CD4-positive, alpha-beta T cell (primary cell): ENCODE data around the gene ISLR2. TPM values are rescaled to one million over a fixed set of nuclear protein-coding genes. Genes with fewer than 3 reads are reported as not detected.
"Not testable (repeated sequence)": the region's sequence is repeated elsewhere in the genome, so short reads cannot be mapped to it uniquely, and the experiment has no call there.

ENCODE experiments used
- ATAC-seq: fragments of 200-7000 bp; cut with Tn5 transposase; one replicate; pipeline ENCODE4 v1.10.0; 2022; ENCODE audit warnings: mild to moderate bottlenecking; ENCODE audit not compliant: poor library complexity
- CTCF ChIA-PET: fragments of 350-600 bp; sonication (Branson Sonifier 250); formaldehyde crosslinking; loops from one replicate; lab custom pipeline; 2021; ENCODE audit warnings: antibody characterized with exemption, inconsistent platforms; lab: Charles Lee
- POLR2A ChIA-PET: fragments of 350-600 bp; sonication (Branson Sonifier 250); formaldehyde crosslinking; loops from one replicate; lab custom pipeline; 2021; ENCODE audit warnings: antibody characterized with exemption, inconsistent platforms; lab: Charles Lee
- DNase-seq, 14 experiments: peaks; one replicate each; pipeline ENCODE4 v3.0.0-alpha.2; 2013 to 2020; ENCODE audit warnings: mixed read lengths in 2 of 14
- H3K27ac ChIP-seq, 2 donors: one replicate each; pipeline versions ENCODE4 v1.5.1 to v1.7.0; 2013; ENCODE audit warnings: low read length in 2 of 2, low read depth in 1 of 2, mild to moderate bottlenecking in 1 of 2
- H3K27me3 ChIP-seq, 2 experiments: 1 replicate in 1 of 2; 2 replicates in 1 of 2; pipeline versions ENCODE4 v1.6.1 to v1.7.0; 2013; ENCODE audit warnings: low read length in 2 of 2, control low read depth in 1 of 2, mild to moderate bottlenecking in 1 of 2, moderate library complexity in 1 of 2; ENCODE audit not compliant: insufficient read depth in 2 of 2, control insufficient read depth in 1 of 2
- H3K36me3 ChIP-seq: one replicate; pipeline ENCODE4 v1.6.1; 2013; ENCODE audit warnings: low read length, control low read depth; ENCODE audit not compliant: insufficient read depth
- H3K4me1 ChIP-seq: one replicate; pipeline ENCODE4 v1.6.1; 2013; ENCODE audit warnings: low read length, control low read depth; ENCODE audit not compliant: insufficient read depth
- H3K4me3 ChIP-seq: one replicate; pipeline ENCODE4 v1.5.1; 2013; ENCODE audit warnings: mild to moderate bottlenecking, low read length, moderate library complexity
- H3K9me3 ChIP-seq, 2 experiments: 1 replicate in 1 of 2; 2 replicates in 1 of 2; pipeline versions ENCODE4 v1.6.1 to v1.7.0; 2013; ENCODE audit warnings: low read length in 2 of 2, mild to moderate bottlenecking in 2 of 2, control low read depth in 1 of 2, moderate library complexity in 1 of 2; ENCODE audit not compliant: control insufficient read depth in 1 of 2, insufficient read depth in 1 of 2
- H3K27ac Mint-ChIP-seq: one replicate; pipeline ENCODE4 v1.8.0; 2020; ENCODE audit warnings: mixed read lengths
- H3K27me3 Mint-ChIP-seq: one replicate; pipeline ENCODE4 v1.8.0; 2021; ENCODE audit warnings: mixed read lengths
- H3K36me3 Mint-ChIP-seq: one replicate; pipeline ENCODE4 v1.8.0; 2021; ENCODE audit warnings: low read depth, mixed read lengths
- H3K4me1 Mint-ChIP-seq: one replicate; pipeline ENCODE4 v1.8.0; 2021; ENCODE audit warnings: low read depth, mixed read lengths
- H3K4me3 Mint-ChIP-seq: one replicate; pipeline ENCODE4 v1.8.0; 2020; ENCODE audit warnings: mild to moderate bottlenecking, mixed read lengths
- H3K9me3 Mint-ChIP-seq: one replicate; pipeline ENCODE4 v1.8.0; 2020; ENCODE audit warnings: mixed read lengths
- intact Hi-C, 2 experiments: fragments of 100-400 bp; cut with DNase I in 1 of 2; cut with micrococcal nuclease in 1 of 2; formaldehyde crosslinking; loops; one replicate each; pipeline versions ENCODE4 v1.15.1 to v1.9.0; 2023 to 2025; cut with DNase I, micrococcal nuclease
- total RNA-seq, 174 experiments: library from RNA in 2 of 174; stranded (reverse) in 2 of 174; gene quantifications; one replicate each; pipeline ENCODE4 v1.2.3 and lab custom pipeline; 2021 to 2026
- TF ChIP-seq, protein P1 (sequence below): fragments of 200-600 bp; IDR thresholded peaks from one replicate; pipeline ENCODE4 v1.8.0; 2022; ENCODE audit warnings: antibody characterized with exemption, mild to moderate bottlenecking

ISLR2 gene
- total RNA-seq, 2 experiments from 2014 or later, result not detected

GRCh38 chr15:74157868-74158827 is 27.8 kb downstream of the ISLR2 start:
- ATAC-seq (no peak), DNase-seq (no peak)
- Histone ChIP-seq H3K36me3 (no peaks in the 10 kb centered on the region), H3K27me3 (peaks cover 0 to 3% of the 10 kb centered on the region in 2 experiments), H3K27ac (no peak overlapping the region), H3K9me3 (no peaks in the 10 kb centered on the region), H3K4me1 (no peaks in the 10 kb centered on the region), H3K4me3 (no peak overlapping the region)
- Mint-ChIP-seq H3K4me3 (no peak overlapping the region), H3K27ac (no peak overlapping the region), H3K27me3 (peaks cover 16% of the 10 kb centered on the region), H3K9me3 (no peaks in the 10 kb centered on the region), H3K36me3 (no peaks in the 10 kb centered on the region), H3K4me1 (peaks cover 18% of the 10 kb centered on the region)
- TF ChIP-seq, protein P1, sequence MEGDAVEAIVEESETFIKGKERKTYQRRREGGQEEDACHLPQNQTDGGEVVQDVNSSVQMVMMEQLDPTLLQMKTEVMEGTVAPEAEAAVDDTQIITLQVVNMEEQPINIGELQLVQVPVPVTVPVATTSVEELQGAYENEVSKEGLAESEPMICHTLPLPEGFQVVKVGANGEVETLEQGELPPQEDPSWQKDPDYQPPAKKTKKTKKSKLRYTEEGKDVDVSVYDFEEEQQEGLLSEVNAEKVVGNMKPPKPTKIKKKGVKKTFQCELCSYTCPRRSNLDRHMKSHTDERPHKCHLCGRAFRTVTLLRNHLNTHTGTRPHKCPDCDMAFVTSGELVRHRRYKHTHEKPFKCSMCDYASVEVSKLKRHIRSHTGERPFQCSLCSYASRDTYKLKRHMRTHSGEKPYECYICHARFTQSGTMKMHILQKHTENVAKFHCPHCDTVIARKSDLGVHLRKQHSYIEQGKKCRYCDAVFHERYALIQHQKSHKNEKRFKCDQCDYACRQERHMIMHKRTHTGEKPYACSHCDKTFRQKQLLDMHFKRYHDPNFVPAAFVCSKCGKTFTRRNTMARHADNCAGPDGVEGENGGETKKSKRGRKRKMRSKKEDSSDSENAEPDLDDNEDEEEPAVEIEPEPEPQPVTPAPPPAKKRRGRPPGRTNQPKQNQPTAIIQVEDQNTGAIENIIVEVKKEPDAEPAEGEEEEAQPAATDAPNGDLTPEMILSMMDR, result no peak
- intact Hi-C loops, result no loop called here
- POLR2A ChIA-PET, result no interaction called here
- CTCF ChIA-PET, result no interaction called here

DNA sequence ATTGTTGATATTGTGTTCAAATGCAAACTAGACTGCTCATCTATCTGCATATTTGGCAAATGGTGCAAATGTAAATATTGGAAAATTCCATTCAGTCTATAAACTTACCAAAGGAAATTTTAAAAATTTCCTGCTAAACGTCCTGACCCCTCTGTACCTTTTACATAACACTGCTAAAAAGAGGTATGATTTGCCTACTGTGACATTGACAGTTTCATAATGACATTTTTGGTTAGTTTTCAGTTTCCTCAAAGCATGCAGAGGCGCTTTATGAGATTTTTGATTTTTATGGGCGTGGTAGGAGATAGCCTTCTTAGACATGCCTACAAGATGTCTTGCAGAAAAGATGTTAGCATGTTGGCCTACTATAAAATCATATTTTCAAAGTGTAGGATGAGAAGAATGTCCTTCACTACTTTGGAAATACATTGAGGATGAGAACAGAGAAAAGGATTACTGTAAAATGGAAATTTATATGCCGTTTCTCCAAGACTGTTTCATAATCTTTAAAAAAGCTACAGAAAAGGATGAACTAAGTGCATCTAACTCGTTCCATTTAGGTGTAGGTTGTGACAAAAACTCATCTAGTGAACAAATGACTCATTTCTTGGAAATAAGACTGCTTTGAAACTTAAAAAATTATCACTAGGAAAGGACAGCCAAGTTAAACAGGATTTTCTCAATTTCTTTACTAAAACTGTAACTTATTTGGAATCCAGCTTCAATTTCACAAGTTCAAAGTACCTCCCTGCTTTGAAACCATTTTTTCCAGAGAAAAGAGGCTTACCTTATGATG is 28.7 kb downstream of the ISLR2 start:
- Histone ChIP-seq H3K9me3 (no peaks in the 10 kb centered on the region), H3K27ac (no peak overlapping the region), H3K4me1 (no peaks in the 10 kb centered on the region), H3K36me3 (no peaks in the 10 kb centered on the region), H3K27me3 (no peaks in the 10 kb centered on the region), H3K4me3 (no peak overlapping the region)
- ChIA-PET CTCF (no interaction called here), POLR2A (no interaction called here)
- H3K36me3 Mint-ChIP-seq, result no peaks in the 10 kb centered on the region
- H3K27me3 Mint-ChIP-seq, result peaks cover 23% of the 10 kb centered on the region
- ATAC-seq (no peak), DNase-seq (no peak)
- intact Hi-C loops, result no loop called here
- H3K27ac Mint-ChIP-seq, result no peak overlapping the region
- TF ChIP-seq, protein P1, result no peak
- peaks cover 18% of the 10 kb centered on the region for H3K4me1 Mint-ChIP-seq
- no peak overlapping the region for H3K4me3 Mint-ChIP-seq
- no peaks in the 10 kb centered on the region for H3K9me3 Mint-ChIP-seq

GRCh38 chr15:74159773-74160172 is 29.4 kb downstream of the ISLR2 start:
- no peaks in the 10 kb centered on the region for H3K36me3 Mint-ChIP-seq
- peaks cover 26% of the 10 kb centered on the region for H3K27me3 Mint-ChIP-seq
- ChIA-PET POLR2A (no interaction called here), CTCF (no interaction called here)
- no peaks in the 10 kb centered on the region for H3K36me3 ChIP-seq
- no peaks in the 10 kb centered on the region for H3K27me3 ChIP-seq
- H3K4me3 ChIP-seq, result no peak overlapping the region
- H3K27ac Mint-ChIP-seq, result no peak overlapping the region
- intact Hi-C loops, result no loop called here
- peaks cover 18% of the 10 kb centered on the region for H3K4me1 Mint-ChIP-seq
- TF ChIP-seq, protein P1, result no peak
- no peaks in the 10 kb centered on the region for H3K4me1 ChIP-seq
- H3K4me3 Mint-ChIP-seq, result no peak overlapping the region
- no peak for DNase-seq
- H3K9me3 ChIP-seq, result no peaks in the 10 kb centered on the region
- ATAC-seq, result no peak
- no peak overlapping the region for H3K27ac ChIP-seq
- H3K9me3 Mint-ChIP-seq, result no peaks in the 10 kb centered on the region

- H3K9me3 Mint-ChIP-seq, H3K27ac Mint-ChIP-seq, CTCF ChIA-PET, H3K4me1 ChIP-seq, ATAC-seq, H3K4me3 ChIP-seq, H3K27me3 ChIP-seq, POLR2A ChIA-PET, H3K4me3 Mint-ChIP-seq, H3K36me3 ChIP-seq, intact Hi-C loops, H3K27ac ChIP-seq, H3K36me3 Mint-ChIP-seq, DNase-seq, H3K9me3 ChIP-seq: not testable (repeated sequence)
- Mint-ChIP-seq H3K27me3 (peaks cover 21% of the 10 kb centered on the region), H3K4me1 (peaks cover 18% of the 10 kb centered on the region)
Measured at GRCh38 chr15:74160390-74160789, 30.0 kb downstream of the ISLR2 start.

GRCh38 chr15:74162195-74162536 is 31.8 kb downstream of the ISLR2 start:
- Mint-ChIP-seq H3K27me3 (peaks cover 21% of the 10 kb centered on the region), H3K4me1 (peaks cover 13% of the 10 kb centered on the region)
- H3K9me3 ChIP-seq, H3K4me1 ChIP-seq, H3K36me3 Mint-ChIP-seq, H3K9me3 Mint-ChIP-seq, CTCF ChIA-PET, H3K27ac Mint-ChIP-seq, H3K27ac ChIP-seq, POLR2A ChIA-PET, intact Hi-C loops, DNase-seq, H3K4me3 ChIP-seq, H3K27me3 ChIP-seq, ATAC-seq, H3K4me3 Mint-ChIP-seq, H3K36me3 ChIP-seq: not testable (repeated sequence)
